BLaER1 (cell line): ENCODE results near the gene PREP.

Source experiments
- H3K27ac ChIP-seq: shearing (Covaris generic); formaldehyde crosslinking; 2 replicates; pipeline ENCODE4 v1.8.1; 2022
- H3K27me3 ChIP-seq: shearing (Covaris generic); formaldehyde crosslinking; 2 replicates; pipeline ENCODE4 v1.8.1; 2022
- H3K36me3 ChIP-seq: shearing (Covaris generic); formaldehyde crosslinking; 2 replicates; pipeline ENCODE4 v1.8.1; 2022
- H3K4me1 ChIP-seq: shearing (Covaris generic); formaldehyde crosslinking; 2 replicates; pipeline ENCODE4 v1.8.1; 2022
- H3K4me2 ChIP-seq: shearing (Covaris generic); formaldehyde crosslinking; 2 replicates; pipeline ENCODE4 v1.8.1; 2022
- H3K4me3 ChIP-seq: shearing (Covaris generic); formaldehyde crosslinking; 2 replicates; pipeline ENCODE4 v1.8.1; 2022
- H3K9ac ChIP-seq: shearing (Covaris generic); formaldehyde crosslinking; 2 replicates; pipeline ENCODE4 v1.8.1; 2022
- H3K9me3 ChIP-seq: shearing (Covaris generic); formaldehyde crosslinking; 2 replicates; pipeline ENCODE4 v1.8.1; 2022
- H4K20me1 ChIP-seq: shearing (Covaris generic); formaldehyde crosslinking; 2 replicates; pipeline ENCODE4 v1.8.1; 2022
- Cebpa-rat ChIP-seq: shearing (Covaris generic); IDR thresholded peaks from 2 replicates; pipeline ENCODE4 v1.8.1; 2022

PREP gene

GRCh38 chr6:105302617-105303128, 100.2 kb downstream of the PREP start:
- Histone ChIP-seq H3K9ac (no peak overlapping the region), H4K20me1 (no peaks in the 10 kb centered on the region), H3K27ac (no peak overlapping the region), H3K36me3 (peaks cover 80% of the 10 kb centered on the region), H3K9me3 (no peaks in the 10 kb centered on the region), H3K4me2 (no peak overlapping the region), H3K4me1 (no peaks in the 10 kb centered on the region), H3K4me3 (no peak overlapping the region), H3K27me3 (no peaks in the 10 kb centered on the region)
- TF ChIP-seq Cebpa-rat = no peak

DNA sequence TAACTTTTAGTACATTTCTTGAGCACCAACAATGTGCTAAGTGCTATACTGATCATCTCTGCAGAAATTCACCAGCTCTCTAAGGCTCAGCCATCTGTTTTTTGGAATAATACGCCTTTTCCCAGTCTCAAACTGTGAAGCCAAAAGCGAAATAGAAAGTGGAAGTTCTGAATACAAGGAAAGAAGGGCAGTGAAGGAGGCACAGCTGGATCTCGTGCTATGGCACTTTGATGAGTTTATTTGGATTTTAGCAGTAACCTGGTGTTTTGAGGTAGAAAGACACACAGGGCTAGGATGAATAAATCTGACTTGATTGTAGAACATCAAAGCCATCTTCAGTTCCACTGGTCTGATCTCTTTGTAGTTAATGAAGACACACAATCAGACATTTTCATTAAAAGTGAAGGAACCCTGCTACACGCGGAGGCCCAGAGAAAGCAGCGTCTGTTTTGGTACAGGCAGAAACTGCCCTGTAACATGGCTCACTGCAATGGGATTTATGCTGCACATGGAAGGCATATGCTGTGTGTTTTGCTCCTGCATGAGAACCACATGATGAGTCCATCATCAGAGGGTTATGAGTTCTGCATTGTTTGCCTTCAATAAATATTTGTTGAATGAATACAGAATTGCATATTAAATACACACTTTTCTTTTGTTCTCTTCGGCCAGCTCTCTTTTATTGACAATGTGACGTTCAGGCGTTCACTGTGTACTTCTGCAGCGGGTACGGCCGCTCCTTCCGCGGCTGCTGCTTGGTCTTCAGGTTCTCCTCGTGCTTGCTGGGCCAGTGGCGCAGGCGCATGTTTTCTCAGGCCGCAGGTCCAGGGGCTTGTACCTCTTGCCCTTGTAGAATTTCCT, 100.9 kb downstream of the PREP start:
- Histone ChIP-seq H3K9me3 (no peaks in the 10 kb centered on the region), H3K27me3 (no peaks in the 10 kb centered on the region), H4K20me1 (no peaks in the 10 kb centered on the region), H3K4me3 (no peak overlapping the region), H3K4me2 (no peak overlapping the region), H3K27ac (no peak overlapping the region), H3K36me3 (peaks cover 80% of the 10 kb centered on the region), H3K4me1 (no peaks in the 10 kb centered on the region), H3K9ac (no peak overlapping the region)
- TF ChIP-seq Cebpa-rat = no peak

DNA sequence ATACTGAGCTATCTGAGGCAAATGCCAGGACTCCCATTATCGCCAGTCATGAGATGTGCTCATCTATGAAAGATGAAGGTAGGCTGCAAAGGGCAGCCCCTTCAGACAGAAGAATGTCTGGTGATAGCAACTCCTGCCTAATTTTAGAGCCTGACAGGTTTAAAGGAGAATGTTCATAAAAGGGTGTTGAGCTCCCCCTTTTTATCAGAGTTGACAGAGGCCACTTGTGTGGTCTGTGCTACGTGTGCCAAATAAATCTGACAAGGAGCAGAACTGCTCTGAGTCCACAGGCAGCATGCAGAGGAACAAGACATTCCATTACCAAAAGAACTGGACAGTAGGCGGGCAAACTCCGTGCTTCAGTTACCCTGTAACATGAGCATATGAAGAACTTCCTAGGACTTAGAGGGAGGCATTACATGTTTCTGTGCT, 101.8 kb downstream of the PREP start:
- H3K9me3 ChIP-seq = no peaks in the 10 kb centered on the region
- H3K27ac ChIP-seq = no peak overlapping the region

DNA sequence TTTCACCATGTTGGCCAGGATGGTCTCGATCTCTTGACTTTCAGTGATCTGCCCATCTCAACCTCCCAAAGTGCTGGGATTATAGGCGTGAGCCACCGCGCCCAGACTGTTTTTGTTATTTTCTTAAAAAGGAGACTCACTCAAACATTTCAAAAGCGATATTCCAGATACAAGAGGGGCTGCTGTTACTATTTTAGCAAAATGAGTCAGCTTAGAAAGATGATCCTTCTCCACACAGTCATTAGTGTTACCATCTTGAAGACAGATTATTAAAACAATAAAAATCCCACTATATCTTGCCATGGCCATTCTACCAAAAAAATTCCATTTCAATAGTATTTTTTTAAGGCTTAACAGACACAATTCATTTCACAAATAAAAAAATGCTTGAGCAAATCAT, 102.8 kb downstream of the PREP start:
- H3K36me3 ChIP-seq = peaks cover 69% of the 10 kb centered on the region
- H3K9ac ChIP-seq = no peak overlapping the region
- H4K20me1 ChIP-seq = no peaks in the 10 kb centered on the region
- no peaks in the 10 kb centered on the region for H3K27me3 ChIP-seq
- TF ChIP-seq Cebpa-rat = no peak
- H3K4me1 ChIP-seq = no peaks in the 10 kb centered on the region
- H3K9me3 ChIP-seq = no peaks in the 10 kb centered on the region
- H3K27ac ChIP-seq = no peak overlapping the region
- no peak overlapping the region for H3K4me3 ChIP-seq
- no peak overlapping the region for H3K4me2 ChIP-seq

More for the DNA sequence above, 101.8 kb downstream of the PREP start:
- H4K20me1 ChIP-seq = no peaks in the 10 kb centered on the region
- H3K36me3 ChIP-seq = peaks cover 77% of the 10 kb centered on the region
- no peak for TF ChIP-seq Cebpa-rat
- H3K4me3 ChIP-seq = no peak overlapping the region
- H3K27me3 ChIP-seq = no peaks in the 10 kb centered on the region
- no peaks in the 10 kb centered on the region for H3K4me1 ChIP-seq
- no peak overlapping the region for H3K4me2 ChIP-seq
- H3K9ac ChIP-seq = no peak overlapping the region

- H3K27me3 ChIP-seq = no peaks in the 10 kb centered on the region
These were observed 108.8 kb downstream of the PREP start for GRCh38 chr6:105294129-105294528.

GRCh38 chr6:105292689-105293339, 110.1 kb downstream of the PREP start:
- no peaks in the 10 kb centered on the region for H3K4me1 ChIP-seq
- TF ChIP-seq Cebpa-rat = no peak
- peaks cover 19% of the 10 kb centered on the region for H3K9me3 ChIP-seq
- peaks cover 67% of the 10 kb centered on the region for H3K36me3 ChIP-seq
- no peaks in the 10 kb centered on the region for H4K20me1 ChIP-seq
- no peaks in the 10 kb centered on the region for H3K27me3 ChIP-seq
- H3K9ac ChIP-seq = no peak overlapping the region
- H3K4me3 ChIP-seq = no peak overlapping the region
- H3K4me2 ChIP-seq = no peak overlapping the region
- no peak overlapping the region for H3K27ac ChIP-seq

More at GRCh38 chr6:105294129-105294528, 108.8 kb downstream of the PREP start:
- TF ChIP-seq Cebpa-rat = no peak
- Histone ChIP-seq H3K27ac (no peak overlapping the region), H4K20me1 (no peaks in the 10 kb centered on the region), H3K4me3 (no peak overlapping the region), H3K36me3 (peaks cover 68% of the 10 kb centered on the region), H3K4me1 (no peaks in the 10 kb centered on the region), H3K9me3 (peaks cover 19% of the 10 kb centered on the region), H3K4me2 (no peak overlapping the region), H3K9ac (no peak overlapping the region)

DNA sequence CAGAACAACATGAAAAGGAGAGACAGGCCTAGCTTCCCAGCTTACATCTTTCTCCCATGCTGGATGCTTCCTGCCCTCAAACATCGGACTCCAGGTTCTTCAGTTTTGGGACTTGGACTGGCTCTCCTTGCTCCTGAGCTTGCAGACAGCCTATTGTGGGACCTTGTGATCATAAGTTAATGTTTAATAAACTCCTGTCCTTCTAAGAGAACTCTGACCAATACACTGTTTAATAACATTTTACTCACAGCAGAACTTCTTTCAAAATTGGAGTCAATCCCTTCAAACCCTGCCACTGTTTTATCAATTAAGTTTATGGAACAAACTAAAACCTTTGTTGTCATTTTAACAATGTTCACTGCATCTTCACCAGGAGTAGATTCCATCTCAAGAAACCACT, 111.4 kb downstream of the PREP start:
- Histone ChIP-seq H4K20me1 (no peaks in the 10 kb centered on the region), H3K27ac (no peak overlapping the region), H3K9ac (no peak overlapping the region), H3K27me3 (no peaks in the 10 kb centered on the region), H3K4me1 (no peaks in the 10 kb centered on the region), H3K9me3 (peaks cover 19% of the 10 kb centered on the region), H3K36me3 (peaks cover 67% of the 10 kb centered on the region), H3K4me3 (no peak overlapping the region), H3K4me2 (no peak overlapping the region)
- no peak for TF ChIP-seq Cebpa-rat

- Histone ChIP-seq H4K20me1 (no peaks in the 10 kb centered on the region), H3K4me3 (no peak overlapping the region), H3K4me2 (no peak overlapping the region), H3K27ac (no peak overlapping the region), H3K4me1 (no peaks in the 10 kb centered on the region), H3K36me3 (peaks cover 93% of the 10 kb centered on the region), H3K9me3 (no peaks in the 10 kb centered on the region), H3K27me3 (no peaks in the 10 kb centered on the region), H3K9ac (no peak overlapping the region)
- TF ChIP-seq Cebpa-rat = no peak
These were observed 120.0 kb downstream of the PREP start for GRCh38 chr6:105282631-105283585.

- no peaks in the 10 kb centered on the region for H4K20me1 ChIP-seq
- peaks cover 91% of the 10 kb centered on the region for H3K36me3 ChIP-seq
- no peak overlapping the region for H3K27ac ChIP-seq
- no peak for TF ChIP-seq Cebpa-rat
- H3K27me3 ChIP-seq = no peaks in the 10 kb centered on the region
- H3K4me3 ChIP-seq = no peak overlapping the region
- H3K9ac ChIP-seq = no peak overlapping the region
- H3K9me3 ChIP-seq = no peaks in the 10 kb centered on the region
- H3K4me2 ChIP-seq = no peak overlapping the region
- H3K4me1 ChIP-seq = no peaks in the 10 kb centered on the region
These were observed 122.8 kb downstream of the PREP start for GRCh38 chr6:105280033-105280432.
